NCI-H1436 treated with DMSO at 0.1 percent for 48 hours (cell line): ENCODE data around the gene ABCA12.

ENCODE experiments used
- DNase-seq: peaks from one replicate; lab custom pipeline; 2025; lab: John Stamatoyannopoulos, UW

Gene ABCA12

DNA sequence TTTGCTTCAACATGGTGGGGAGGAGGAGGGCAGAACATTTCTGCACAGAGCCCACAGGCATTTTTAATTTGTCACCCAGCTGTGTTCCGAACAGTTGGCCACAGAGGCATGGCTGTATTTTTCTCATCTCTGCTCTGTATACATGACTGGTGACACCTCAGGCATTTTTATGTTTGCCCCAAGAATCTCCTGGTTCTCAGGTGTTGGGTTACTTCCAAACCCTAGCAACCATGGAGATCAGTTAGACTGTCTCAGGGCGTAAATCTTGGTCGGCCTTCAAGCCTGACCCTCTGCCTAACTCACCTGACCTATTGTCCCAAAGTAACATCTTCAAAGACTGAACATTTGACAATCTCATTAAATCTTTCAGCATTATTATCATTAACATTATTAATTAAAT, 100.0 kb downstream of the ABCA12 start:
- no peak for DNase-seq

DNA sequence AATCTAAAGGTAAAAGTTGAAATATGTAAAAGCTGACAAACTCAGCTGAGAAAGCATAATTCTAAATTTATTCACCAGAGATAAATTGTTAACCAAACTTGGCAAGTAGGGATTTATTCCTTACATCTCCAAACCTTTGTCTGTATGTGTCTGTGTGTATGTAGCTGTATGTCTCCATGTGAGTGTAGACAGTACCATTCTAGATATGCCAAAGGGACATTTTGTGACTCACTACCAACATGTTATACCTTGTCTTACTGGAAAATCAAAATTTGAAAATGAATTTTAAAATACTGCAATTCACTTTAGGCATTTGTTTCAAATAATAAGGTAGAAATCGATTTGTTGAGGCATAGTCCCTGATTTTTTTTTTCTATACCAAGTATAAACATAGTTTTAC, 102.1 kb downstream of the ABCA12 start:
- DNase-seq, result no peak

DNA sequence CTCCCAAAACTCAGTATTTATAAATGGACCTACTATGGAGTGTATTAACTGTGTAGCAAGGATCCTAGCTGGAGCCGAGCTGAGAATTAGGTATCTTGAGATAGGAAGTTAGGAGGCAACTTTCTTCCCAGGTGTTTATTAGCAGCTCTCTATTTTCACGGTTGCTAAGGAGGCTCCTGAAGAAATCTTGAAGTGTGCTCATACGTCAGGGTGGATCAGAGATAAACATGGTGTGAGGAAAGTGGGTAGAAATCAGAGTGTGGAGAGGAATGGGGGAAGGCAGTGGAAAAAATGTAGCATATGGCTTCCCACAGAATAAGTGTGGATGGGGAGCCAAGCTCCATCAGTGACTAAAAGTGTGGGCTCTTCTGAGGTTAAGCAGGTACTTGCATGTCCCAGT, 104.3 kb downstream of the ABCA12 start:
- no peak for DNase-seq

DNA sequence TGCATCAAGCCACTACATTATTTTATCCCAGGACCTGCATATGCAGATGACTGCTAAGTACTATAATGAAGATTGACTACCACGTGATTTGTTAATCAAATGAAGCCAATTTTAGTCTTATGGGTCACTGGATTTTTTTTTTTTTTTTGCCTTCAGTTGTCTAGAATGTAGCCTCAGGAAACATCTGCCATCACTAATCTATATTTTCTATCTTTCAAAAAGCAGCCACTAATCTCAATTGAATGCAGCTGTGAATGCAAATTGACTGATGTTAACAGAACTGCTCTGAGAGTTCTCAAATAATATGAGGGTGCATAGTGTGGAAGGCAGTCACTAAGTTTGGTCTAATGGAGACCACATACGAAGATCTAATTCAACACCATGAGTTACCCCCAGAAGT, 106.3 kb downstream of the ABCA12 start:
- DNase-seq, result no peak

DNA sequence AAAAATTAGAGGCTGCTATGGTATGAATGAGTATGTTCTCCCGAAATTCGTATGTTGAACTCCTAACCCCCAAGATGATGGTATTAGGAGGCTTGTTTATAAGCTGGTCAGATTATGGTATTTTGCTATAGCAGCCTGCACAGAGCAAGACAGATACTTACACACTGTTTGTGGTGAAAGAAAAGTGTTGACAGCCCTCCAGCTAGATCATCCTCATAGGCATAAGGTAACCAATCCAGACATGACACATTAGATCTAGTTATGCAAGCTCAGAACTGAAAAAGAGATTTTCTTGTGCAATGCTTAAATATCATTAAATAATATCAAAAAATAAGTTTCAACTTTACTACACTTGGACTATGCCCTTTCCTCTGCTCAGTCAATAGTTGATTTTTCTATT, 107.1 kb downstream of the ABCA12 start:
- DNase-seq, result no peak

DNA sequence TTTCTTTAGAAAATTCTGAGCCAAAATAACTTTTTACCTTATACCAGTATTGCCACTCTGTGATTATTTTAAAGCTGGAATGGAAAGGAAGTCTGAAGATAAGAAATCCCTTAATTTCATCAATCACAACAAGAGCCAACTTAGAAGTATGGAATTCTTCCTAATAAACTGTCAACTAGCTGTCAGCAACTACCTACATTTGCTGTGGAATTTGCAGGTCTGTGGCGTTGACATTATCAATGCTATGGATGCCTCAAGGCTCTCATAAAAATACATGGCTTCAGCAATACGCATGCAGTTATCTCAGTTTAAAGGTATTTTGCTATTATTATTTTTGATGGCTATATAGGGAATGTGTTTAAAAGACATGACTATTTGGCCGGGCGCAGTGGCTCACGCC, 108.5 kb downstream of the ABCA12 start:
- DNase-seq, result no peak

DNA sequence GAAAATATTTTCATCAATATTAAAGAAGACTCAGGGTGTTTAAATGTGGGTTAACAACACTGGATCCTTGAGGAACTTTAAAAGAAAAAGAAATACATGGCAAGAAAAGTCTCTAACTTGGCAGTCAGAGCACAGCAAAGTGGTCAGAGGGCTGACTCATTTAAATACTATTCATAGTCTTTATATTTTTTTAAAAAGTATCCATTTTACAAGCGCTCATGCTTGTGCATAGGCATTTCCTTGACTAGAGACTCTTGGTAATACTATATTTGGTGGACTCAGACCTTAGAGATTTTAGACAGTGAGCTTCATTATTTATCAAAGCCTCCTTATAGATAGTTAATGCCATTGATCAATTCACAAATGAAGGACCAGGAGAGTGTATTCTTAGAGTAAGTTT, 110.2 kb downstream of the ABCA12 start:
- DNase-seq, result no peak

DNA sequence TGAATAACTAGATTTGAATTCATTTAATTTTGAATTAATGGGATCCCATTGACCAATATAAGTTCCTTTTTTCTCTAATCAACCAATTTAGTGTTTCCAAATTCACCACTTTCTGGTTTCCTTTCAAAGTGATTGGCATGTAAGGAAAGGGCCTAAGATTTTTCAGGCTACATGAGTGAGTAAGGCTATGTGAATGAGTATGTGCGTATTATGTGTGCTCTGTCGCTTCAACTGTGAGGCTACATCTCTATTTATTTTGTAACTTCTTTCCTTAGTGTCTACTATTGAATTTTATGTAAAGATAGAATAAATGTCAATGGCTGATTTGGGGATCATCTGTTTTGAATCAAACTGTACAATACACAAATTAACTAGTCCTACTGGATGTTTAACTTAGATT, 110.6 kb downstream of the ABCA12 start:
- no peak for DNase-seq

DNA sequence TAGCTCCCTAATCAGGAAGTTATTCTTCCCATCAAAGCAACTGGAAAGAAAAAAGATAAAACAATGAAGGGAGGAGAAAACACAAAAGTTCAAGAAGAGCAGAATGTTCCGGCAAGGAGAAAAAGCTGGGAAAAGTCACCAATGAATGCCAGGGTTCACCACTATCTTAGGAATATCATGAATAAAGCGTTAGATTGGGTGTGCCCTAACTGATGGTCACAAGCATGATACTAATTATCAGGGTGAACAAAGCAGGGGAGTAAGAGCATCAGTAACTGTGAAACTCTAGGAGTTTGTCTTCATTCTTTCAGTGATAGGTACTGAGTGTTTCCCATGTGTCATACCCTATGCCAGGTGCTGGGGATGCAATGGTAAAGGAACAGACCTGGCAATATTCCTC, 115.5 kb downstream of the ABCA12 start:
- no peak for DNase-seq

DNA sequence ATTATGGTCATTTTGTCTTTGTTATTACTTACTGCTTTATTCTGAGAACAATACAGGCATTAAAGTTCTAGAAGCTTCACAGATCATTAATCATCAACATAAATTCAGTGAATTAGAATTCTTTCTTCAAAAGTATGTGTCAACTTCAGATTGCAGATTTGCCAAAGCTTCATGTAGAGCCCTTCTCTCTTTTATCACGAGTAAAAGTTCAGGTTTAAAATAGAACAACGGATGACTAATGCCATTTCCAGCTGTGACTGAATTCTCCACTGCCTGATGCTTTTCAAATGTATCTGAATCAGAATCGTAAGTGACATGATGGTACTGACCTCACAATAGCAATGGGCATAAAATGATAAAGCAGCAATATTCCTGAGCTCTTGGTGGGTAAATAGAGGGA, 116.0 kb downstream of the ABCA12 start:
- DNase-seq, result no peak

DNA sequence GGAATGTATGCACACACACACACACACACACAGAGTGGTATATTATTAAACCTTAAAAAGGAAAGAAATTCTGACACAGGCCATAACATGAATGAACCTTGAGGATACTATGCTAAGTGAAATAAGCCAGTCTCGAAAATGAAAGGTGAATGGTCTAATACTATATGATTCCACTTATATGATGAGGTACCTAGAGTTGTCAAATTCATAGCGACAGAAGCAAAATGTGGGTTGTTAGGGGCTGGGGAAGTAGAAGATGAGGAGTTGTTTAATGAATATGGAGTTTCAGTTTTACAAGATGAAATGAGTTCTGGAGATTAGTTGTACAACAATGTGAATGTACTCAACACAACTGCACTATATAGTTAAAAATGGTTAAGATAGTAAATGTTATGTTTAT, 118.1 kb downstream of the ABCA12 start:
- no peak for DNase-seq

DNA sequence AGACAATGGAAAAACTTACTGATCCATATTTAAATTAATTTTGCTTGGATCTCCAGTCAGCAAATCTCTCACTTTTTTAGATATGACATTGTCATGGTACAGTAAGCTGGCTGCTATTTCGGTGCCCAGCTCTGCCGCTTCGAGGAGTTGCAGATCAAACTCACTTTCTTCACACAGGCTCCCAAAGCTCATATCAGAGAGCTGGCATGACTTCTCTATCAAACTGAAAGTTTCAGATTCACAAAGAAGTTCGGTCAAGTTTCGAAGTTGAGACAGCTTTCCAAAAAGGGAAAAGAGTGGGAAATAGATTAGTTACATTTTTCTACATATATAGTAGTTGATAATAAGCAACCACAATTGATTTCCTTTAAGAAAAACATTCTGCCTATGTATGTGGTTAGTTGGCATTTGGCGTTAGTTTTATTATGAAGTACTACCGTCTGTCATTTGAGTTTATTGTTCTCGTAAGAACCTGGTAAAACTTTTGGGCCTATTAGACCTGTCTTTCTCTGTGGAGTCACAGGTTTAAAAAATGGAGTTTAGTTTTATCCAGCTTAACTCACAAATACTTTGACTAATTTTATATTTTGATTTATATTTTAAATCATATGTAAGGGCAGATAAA, 118.8 kb downstream of the ABCA12 start:
- DNase-seq, result no peak

DNA sequence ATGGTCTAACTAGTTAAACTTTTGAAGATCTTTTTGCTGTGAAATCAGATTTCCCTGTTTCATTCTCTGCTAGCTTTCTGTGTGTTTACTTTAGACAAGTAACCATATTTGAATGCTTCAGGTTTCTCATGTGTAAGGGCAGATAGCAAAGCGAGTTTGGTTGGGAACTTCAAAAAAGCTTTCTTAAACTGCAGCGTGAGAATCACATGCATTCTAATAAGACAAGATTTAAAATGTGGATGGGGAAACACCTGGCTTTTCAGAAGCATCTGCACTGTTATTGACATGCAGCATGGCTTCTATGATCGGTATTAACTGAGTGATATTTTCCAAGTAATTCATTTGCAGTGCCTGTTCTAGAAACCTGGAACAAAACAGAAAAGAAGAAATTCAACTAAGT, 119.3 kb downstream of the ABCA12 start:
- no peak for DNase-seq

DNA sequence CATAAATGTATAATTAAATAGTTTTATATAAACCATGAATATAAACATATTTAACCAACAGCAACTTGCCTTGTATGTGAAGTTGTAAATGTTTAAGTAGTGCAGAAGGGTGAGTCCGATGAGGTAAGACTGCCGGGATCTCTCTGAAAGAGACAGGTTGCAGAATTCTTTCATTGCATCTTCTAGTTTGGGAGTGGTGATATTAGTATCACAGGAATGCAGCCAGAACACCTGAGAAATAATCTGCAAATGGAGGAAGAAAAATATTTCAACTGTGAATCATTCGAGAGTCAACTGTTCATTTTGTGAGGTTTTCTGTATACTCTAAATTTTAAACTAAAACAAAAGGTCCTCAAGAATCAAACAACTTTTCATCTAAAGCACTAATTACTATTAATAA, 123.0 kb downstream of the ABCA12 start:
- no peak for DNase-seq

DNA sequence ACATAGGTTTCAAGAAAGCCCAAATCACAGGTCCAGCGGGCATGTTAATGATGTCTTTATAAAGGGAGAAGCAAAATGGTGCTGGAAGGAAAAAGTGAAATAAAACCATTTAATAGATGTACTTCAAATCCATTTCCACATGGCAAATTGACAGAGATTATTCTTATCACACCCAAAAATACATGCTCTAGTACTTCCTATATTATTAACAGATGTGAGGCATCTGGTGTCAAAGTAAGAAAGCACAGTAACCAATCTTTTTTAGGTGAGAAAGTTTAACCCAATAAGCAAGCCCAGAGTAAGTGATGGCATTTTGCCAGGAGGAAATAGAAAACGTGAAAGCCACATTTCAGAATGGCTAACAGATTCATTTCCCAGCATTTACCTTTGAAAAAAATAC, 128.0 kb downstream of the ABCA12 start:
- DNase-seq, result no peak

DNA sequence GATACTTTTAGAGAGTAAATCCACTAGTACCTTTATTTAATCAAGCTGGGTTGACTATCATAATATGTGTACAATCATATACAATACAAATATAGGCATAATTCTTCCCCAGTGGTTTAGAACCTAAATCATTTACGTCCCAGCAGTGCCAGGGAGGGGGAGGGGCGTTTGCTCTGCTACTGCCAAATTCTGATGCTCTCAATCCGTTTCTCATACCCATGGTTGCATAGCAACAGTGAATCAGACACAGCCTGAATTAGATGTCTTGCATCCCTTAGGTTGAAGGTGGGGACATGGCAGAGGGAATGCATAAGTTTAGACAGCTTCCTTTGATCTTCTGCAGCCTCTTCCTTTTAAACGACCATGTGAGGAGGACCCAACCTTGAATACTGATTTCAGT, 135.4 kb downstream of the ABCA12 start:
- no peak for DNase-seq

DNA sequence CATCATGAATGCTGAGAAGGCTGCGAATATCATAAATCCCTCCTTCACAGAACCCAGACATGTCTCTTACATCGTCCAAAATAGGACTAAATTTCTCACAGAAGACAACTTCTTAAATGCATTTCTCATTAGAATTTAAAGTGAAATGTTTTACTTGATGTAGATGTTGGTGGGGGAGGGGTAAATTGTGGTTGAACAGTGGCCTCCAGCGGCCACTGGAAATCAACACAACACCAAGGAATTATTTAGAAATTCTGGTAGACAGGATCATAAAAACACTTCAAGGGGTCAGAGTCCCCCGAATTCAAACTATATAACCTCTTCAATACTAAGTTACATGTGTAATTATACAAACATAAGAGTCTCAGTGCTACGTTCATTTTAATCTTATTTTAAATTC, 135.9 kb downstream of the ABCA12 start:
- no peak for DNase-seq

DNA sequence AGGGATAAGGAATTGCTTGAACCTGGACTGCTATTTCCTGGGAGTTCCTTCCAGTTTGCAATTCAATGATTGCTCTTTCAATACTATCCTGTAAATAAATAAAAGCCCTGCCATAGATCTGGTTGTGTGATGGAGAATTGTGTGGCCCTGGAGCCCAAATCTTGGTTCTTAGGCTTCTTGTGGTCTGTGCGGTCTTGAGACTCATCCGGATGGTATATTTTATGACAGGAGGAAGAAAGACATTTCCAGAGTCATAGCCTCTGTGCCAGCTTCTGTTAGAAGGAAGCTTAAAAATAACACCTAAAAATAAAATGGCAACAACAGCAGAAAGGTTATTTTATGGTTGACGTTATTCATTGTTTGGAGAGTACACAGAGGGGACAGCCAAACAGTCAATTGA, 137.7 kb downstream of the ABCA12 start:
- no peak for DNase-seq

DNA sequence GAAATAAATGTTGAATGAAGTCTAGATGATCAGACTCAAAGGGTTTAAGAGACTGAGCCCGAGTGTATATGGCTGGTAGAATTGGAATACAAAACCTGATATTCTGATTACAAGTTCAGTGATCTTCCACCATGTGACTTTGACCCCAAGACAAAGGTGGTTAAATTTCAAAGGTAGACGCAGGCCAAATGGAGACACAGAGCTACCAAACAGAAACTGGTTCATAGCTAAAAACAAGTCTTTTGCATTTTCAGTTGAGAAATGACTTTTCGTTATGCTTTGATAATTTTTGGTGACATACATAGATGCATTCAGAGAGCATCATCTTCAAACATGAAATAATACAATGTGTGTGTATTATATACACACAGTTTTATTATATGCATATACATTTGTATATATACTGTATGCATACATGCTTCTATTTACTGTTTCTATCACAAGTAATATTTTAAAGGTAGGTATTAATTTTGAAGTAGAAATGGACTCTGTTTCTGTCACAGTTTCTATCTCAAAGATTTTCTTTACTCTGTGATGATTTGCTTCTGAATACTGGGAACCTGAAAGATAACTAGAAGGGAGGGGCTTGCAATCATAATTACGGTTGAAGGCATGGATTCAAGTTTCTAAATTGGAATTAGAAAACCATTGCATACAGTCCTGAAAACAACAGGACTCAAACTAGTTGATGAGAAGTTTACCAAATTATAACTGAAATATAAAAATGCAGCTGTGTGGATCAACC, 142.3 kb downstream of the ABCA12 start:
- no peak for DNase-seq

DNA sequence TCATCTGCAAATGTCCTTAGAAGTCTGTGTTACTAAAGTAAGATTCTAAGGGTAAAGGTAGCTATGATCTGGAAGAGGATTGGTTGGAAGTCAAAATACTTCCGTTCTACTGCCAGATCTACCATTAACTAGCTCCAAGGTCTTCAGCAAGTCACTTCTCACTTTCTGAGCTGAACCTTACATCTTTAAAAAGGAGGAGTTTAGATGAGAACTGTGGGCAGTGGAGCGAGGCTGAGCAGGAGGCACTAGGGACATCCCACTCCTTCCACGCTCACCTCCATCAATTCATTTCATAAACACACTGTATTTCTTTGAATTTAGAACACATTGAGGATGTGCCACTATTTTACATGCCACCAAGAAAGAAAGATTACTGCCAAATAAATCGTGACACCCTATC, 143.0 kb downstream of the ABCA12 start:
- DNase-seq, result no peak

DNA sequence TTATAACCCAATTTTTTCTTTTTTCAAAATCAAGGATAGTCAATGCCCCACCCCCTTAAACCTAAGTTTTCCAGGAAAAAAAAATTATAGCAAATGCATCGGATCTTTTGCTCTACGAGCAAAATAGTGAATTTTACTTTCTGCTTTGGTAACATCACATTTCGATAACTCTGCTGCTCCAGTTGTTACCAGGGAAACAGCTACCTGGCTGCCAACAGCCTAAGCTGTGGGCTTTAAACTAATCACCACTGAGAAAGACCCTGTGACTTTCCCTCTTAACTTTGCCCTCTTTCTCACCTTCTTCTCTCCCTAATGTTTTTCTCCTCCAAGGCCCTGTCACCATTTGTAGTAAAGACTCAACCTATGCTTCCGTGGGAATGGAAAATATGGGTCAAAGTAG, 145.5 kb downstream of the ABCA12 start:
- DNase-seq, result no peak

DNA sequence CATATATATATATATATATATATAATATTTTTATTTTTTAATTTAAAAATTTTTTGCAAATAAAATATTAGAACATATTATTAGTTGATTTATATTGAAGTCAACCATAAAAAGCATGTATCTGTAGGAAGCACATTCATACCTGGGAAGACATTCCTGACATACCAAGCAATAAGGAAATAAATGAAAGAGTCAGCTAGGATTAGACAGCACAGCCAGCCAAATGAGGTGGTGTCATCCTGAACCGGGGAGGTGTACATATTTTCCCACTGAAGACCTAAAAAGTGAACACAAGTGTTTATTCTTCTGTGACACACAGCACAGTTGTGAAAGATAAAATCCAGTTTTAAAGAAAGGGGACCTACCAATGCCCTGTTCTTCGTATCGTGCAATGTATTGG, 149.2 kb downstream of the ABCA12 start:
- DNase-seq, result no peak

DNA sequence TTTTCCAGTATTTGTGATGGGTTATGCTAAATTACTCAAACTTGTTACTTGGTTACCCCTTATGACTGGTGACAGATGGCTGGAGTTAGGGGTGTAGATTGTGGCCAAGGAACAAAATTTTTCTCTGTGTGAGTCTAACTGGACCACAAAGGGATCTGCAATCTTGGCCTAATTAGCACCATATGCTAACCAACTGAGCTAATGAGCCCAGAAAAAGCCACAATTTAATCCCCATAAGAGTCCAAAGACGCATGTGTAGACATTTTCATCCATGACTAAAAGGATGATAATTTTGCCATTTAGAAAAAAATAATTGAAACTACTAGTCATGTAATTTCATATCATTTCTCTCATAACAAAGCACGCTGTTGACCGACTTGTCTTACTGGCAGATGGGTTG, 151.2 kb downstream of the ABCA12 start:
- DNase-seq, result no peak

DNA sequence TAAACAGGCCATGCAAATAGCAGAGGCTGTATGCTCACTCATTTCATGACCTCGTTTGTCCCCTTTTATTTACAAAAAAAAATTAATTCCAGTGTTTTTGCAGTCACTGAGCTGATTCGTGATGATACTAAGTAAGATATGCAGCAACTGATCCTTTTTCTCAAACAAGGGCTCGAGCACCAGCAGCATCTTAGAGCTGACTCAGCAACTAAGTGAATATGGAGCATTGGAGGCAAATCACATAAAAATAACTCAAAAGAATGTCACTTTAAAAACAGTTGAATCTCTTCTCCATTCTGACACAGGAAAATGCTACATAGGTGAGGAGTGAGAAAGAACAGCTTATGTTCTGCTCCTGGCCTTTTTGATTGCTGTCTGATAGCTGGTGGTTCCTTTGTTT, 152.8 kb downstream of the ABCA12 start:
- no peak for DNase-seq
